Subcutaneous adipose tissue (tissue), 4 donors: ENCODE data around the gene CEP350. TPM values are rescaled to one million over a fixed set of nuclear protein-coding genes. Genes with fewer than 3 reads are reported as not detected.

ENCODE experiments used
- CTCF ChIP-seq: fragments of 450-650 bp; IDR thresholded peaks from one replicate; pipeline ENCODE4 v1.5.1; 2016; ENCODE audit warnings: low read depth, mild to moderate bottlenecking, control low read depth, antibody characterized with exemption, moderate library complexity
- total RNA-seq, 4 donors: library from RNA; depleted of rRNA; stranded (reverse); fragments of >200 nt; gene quantifications; one replicate each; pipeline ENCODE4 v1.1.0, GENCODE V29; 2016

CEP350 gene
- total RNA-seq, 4 donors from 2014 or later = 77.2 to 136 (median 103) TPM

GRCh38 chr1:180071759-180072158 lies 117.1 kb downstream of the CEP350 start:
- no peak for TF ChIP-seq CTCF

GRCh38 chr1:180080439-180080838 lies 125.8 kb downstream of the CEP350 start:
- no peak for TF ChIP-seq CTCF

- no peak for TF ChIP-seq CTCF
These were observed 126.9 kb downstream of the CEP350 start for GRCh38 chr1:180081474-180081873.

- no peak for TF ChIP-seq CTCF
These were observed 128.6 kb downstream of the CEP350 start for GRCh38 chr1:180083164-180083563.

GRCh38 chr1:180084867-180085266 lies 130.3 kb downstream of the CEP350 start:
- TF ChIP-seq CTCF = no peak

GRCh38 chr1:180085331-180085730 lies 130.7 kb downstream of the CEP350 start:
- no peak for TF ChIP-seq CTCF

- no peak for TF ChIP-seq CTCF
These were observed 138.5 kb downstream of the CEP350 start for GRCh38 chr1:180092931-180093650.
